Non-pigmented ciliary epithelial cell (primary cell): ENCODE data around the gene USP44.

Source experiments
- DNase-seq: peaks from one replicate; pipeline ENCODE4 v3.0.0-alpha.2; 2010; ENCODE audit warnings: low read depth

Gene USP44

DNA sequence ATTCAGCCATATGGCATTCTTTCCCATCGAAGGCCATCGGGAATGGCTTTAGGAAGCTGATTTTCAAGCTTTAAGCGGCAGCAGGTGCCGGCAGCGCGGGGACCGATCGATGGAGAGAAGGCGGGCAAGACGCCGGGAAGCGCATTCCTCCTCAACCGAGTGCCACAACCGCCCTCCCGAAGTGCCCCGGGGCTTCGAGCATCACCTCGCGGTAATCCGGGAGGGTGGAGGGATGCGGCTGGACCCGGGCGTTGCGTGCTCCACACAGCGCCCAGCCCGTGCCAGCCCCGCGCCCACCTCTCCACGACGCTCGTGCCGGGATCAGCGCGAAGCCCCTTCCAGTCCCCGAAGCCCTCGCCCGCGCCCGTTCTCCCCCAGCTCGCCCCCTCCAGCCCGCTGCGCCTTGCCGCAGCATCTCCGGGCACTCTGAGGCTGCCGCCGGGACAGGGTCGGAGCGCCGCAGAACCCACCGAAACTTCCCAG is 3.2 kb downstream of the USP44 start:
- DNase-seq: no peak

DNA sequence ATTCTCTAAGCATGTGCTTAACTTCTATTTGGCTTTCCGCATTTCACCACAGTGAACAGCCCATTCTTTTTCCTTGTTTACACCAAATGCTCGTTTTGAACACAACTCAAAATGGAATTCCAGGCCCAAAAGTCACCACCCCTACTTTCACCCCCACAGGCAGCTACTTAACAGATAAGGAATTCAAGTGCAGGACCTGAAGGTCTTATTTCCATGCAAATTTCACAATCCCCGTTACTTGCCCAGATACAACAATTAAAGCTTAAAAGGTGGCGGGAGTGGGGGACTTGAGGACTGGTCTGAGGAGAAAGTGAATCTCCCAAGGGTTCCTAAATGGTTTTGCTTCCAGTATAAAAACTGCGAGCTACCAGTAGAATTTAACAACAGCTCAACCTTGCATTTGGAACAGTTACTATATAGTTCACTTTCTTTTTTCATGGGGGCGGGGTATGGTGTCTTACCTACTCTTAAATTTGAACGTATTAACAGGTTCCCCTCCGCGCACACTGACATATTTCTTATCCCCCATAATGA is 3.7 kb downstream of the USP44 start:
- no peak for DNase-seq

DNA sequence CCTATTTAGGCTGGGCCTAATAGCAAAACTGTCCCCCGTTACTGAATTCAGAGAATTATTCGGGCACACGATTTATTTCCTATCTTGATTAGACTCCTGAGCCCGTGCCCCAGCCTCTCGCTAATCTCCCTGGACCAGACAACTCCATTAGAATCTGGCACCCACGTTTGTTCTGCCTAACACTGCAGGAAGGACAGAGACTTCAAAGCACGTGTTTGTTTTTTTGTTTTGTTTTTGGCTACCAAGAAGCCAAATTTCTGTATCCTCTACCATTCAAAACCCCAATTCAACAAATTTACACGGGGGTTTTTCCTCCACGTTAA is 4.8 kb downstream of the USP44 start:
- DNase-seq: no peak

- DNase-seq: no peak
These were observed 5.4 kb downstream of the USP44 start for GRCh38 chr12:95545731-95546490.

DNA sequence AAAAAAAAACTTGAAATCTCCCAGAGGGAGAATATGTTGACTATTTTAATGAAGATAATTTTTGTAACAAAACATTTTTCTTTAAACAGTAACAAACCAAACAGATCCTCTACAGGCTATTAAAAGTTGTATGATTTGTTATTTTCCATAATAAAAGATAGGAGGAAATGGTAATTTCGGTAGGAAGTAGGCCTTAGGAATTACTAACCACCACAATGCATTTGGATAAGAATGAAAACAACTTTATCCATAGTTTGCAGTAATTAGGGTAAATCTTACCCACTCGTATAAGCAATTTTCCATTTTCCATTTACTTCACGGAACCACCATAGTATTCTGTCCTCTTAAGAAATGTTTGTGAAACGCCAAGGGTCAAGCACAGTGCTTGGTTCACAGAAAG is 6.0 kb downstream of the USP44 start:
- no peak for DNase-seq

DNA sequence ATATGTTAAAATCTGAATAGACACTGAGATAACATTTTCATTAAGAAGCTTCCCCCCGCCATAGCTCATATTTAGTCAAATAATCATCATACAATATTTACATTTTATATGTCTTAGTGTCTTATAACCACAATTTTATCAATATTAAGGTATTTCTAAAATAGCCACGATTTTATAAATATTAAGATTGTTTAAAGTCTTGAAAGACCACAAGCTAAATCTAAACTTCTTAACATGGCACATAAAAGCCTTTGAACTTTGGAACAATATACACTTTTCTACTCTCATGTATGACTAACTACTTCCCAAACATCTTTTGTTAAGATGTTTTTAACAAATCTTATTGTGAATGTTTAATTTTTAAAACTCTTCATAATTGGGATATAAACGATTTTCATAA is 6.5 kb downstream of the USP44 start:
- DNase-seq: no peak

DNA sequence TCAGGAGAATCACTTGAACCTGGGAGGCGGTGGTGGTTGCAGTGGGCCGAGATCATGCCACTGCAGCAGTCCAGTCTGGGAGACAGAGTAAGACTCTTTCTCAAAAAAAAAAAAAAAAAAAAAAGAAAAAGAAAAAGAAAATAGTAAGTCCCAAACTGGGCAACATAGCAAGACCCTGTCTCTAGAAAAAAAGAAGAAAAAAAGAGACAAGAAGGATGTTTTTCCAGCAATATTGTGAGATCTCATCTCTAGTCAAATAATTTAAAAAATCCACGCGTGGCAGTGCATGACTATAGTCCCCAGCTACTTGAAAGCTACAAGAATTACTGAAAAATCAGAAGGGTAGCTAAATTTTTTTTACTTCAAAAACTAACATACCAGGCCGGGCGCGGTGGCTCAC is 8.0 kb downstream of the USP44 start:
- DNase-seq: no peak

DNA sequence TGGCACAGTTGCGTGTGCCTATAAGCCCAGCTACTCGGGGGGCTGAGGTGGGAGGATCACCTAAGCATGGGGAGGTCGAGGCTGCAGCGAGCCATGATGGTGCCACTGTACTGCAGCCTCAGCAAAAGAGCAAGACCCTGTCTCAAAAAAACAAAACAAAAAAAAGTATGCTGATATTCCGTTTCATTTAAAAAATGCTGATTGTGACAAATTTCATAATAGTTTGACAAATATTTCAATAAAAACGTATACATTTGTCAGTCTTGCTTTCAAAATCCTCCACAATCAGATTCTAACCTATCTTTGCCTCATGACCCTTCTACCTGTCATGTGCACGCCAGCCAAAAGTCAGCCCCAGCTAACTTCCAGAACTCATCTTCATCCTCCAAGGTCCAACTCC is 9.8 kb downstream of the USP44 start:
- DNase-seq: no peak

DNA sequence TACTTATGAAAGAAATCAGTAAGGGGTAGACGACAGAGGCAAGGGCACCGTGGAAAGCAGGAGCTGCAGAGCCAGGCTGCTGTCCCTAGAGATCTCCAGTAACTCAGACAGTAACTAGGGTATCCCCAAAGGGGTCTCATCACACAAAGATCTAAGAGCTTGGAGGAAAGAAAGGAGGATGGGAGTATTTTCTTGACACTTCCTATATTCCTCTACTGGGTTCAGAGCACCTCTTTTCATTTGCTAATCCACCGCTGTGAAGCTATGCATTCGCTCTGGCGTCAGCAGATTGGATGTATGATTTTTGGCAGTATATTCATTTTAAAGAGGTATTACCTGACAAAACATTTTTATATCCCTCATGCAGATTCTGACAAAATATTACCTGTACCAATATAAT is 12.6 kb downstream of the USP44 start:
- no peak for DNase-seq

- DNase-seq: no peak
These were observed 13.3 kb downstream of the USP44 start for GRCh38 chr12:95538006-95538405.

GRCh38 chr12:95533985-95534384 is 17.3 kb downstream of the USP44 start:
- no peak for DNase-seq

DNA sequence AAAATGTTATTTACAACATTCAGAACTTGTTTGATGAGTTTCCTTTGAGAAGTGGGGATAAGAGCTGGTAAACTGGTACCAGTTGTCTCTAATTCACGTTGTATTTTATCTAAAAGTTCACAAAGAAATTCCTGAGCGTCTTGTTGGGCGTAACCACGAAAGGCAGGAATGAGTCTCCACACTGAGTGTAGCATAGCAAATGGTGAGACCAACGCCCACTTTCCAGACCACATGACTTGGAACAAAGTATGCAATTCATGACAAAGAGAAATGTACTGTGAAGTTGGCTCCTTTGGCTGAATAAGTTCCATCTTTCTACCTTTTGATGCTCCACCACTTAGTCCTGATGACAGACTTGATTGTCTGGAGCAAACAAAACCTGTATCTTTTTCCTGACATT is 18.4 kb downstream of the USP44 start:
- no peak for DNase-seq

GRCh38 chr12:95529693-95530225 is 21.5 kb downstream of the USP44 start:
- DNase-seq: no peak

- no peak for DNase-seq
These were observed 22.8 kb downstream of the USP44 start for GRCh38 chr12:95528431-95528830.

DNA sequence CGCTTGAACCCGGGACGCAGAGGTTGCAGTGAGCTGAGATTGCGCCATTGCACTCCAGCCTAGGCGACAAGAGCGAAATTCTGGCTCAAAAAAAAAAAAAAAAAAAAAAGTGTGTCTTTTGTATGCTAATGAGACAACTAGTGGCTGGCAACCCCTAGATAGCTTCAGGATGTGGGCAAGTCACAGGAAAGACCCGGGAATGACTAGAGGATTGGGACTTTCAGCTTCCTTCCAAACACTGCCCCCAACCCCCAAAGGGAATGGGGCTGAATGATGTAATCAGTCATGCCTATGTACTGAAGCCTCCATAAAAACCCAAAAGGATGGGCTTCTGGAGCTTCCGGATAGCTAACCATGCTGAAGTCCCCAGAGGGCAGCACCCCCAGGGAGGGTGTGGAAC is 28.6 kb downstream of the USP44 start:
- DNase-seq: no peak

DNA sequence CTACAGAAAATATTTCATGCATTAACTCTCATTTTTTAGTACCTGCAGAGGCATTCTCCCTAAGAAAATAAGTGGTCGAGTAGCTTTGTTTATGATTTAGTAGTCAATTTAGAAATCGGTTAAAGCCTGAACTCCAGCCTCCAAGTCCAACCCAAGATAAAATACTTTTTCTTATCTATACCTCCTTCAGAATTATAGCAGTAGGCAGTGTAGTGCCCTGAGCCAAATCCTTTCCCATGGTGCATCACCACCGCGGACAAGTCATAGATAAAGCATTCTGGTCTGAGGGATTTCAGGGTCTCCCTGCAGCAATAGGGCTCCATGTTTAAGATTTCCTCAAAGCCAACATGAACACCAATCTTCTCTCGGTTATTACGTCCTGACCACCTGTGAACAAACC is 30.5 kb downstream of the USP44 start:
- DNase-seq: no peak

GRCh38 chr12:95518944-95519343 is 32.3 kb downstream of the USP44 start:
- DNase-seq: no peak

DNA sequence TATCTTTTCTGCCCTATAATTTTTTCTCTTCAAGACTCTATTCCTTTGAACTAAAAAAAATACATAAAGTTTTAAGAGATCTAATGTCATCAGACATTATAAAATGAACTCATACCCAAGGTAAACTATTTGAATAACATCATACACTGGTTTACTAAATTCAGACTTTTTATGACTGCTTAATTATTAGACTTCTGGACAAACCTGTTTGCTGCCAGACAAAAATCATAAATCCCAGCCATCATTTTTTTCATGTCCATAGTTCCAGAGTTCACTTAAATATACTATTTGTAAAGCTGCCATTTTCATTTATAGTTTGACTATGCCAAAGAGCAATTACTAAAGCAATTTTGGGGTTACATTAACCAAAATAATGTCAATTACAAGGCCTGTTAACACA is 34.0 kb downstream of the USP44 start:
- DNase-seq: no peak

DNA sequence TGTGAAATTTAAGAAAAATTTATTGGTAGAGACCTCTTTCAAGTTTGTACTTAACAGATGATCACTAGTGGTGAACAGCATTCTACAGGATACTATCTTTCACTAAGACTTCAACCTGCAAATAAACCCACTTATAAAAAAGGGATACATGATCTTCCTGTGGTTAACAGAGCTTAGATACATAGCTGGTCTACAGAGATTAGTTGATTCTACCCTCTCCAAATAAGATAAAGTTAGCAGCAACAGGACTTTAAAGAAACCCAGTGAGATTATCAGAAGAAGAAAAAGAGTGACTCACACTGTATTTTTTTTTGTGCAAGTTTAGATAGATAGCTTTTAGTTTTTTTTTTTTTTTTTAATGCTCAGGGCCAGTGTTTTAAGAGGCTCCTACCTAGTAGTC is 34.5 kb downstream of the USP44 start:
- DNase-seq: no peak

DNA sequence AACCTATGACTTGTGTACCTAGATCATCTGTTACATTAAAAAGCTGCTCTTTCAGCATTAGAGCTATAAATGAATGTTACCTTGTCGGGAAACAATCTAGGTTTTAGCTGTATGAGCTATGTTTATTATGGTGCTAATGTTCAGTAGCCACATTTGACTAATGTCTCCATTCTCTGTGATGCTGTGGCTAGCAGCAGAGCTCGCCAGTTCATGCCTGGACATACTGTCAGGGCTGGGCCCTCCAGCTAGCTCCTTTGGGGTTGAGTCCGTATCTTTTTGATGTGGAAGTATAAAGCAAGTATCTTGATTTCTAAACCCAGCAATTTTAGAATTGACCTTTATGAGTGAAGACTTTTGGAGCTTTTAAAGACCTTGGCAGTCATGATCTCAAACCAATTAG is 36.1 kb downstream of the USP44 start:
- no peak for DNase-seq

DNA sequence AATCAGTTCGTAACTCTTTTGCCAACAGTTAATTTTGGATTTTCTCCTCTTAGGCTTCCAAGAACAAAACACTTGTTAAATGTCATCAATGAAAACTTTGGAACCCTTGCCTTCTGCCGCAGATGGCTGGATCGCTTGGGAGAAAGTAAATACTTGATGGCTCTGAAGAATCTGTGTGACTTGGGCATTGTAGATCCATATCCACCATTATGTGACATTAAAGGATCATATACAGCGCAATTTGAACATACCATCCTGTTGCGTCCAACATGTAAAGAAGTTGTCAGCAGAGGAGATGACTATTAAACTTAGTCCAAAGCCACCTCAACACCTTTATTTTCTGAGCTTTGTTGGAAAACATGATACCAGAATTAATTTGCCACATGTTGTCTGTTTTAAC is 37.7 kb downstream of the USP44 start:
- no peak for DNase-seq

DNA sequence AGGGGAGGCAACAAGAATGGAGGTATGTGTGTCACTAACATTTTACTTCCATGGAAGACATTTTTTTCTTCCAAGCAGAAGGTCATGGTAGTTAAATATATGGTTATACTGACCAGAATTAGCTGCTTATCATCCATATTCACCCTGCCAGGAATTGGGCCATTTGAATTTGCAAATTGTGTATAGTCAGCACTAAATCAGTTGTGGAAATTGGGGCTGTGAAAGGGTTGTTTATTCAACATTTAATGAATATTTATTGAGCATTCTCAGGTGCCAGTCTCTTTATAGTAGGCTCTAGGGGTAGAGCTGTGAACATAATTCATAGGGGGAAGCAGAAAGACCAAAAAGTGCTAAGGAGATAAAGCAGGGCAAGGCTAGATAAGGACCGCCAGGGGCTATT is 39.3 kb downstream of the USP44 start:
- no peak for DNase-seq

- DNase-seq: no peak
These were observed 42.0 kb downstream of the USP44 start for GRCh38 chr12:95509300-95509699.
